ENCODE measurements around the gene CD2.

The CD2 gene
- 485 to 757 reads per million in 2 experiments for total RNA-seq

GRCh38 chr1:116754198-116754977, at the start of gene CD2:
Gene CD2, plus strand, starts transcription at chr1:116754430. Its CDS starts 63 bp downstream, at chr1:116754493.
- DNase-seq (ENCODE audit: low read depth): peak; percentile 44

- DNase-seq (ENCODE audit: low read depth): no peak
Observed at GRCh38 chr1:116706123-116706522, 48.1 kb upstream of the CD2 start.

GRCh38 chr1:116706841-116707240, 47.4 kb upstream of the CD2 start:
- DNase-seq (ENCODE audit: low read depth): no peak

- no peak for DNase-seq (ENCODE audit: low read depth)
Observed at GRCh38 chr1:116708255-116708900, 45.9 kb upstream of the CD2 start.

- DNase-seq (ENCODE audit: low read depth): no peak
Observed at GRCh38 chr1:116709666-116710167, 44.5 kb upstream of the CD2 start.

GRCh38 chr1:116710420-116711262, 43.6 kb upstream of the CD2 start:
- no peak for DNase-seq (ENCODE audit: low read depth)

GRCh38 chr1:116711263-116711840, 42.9 kb upstream of the CD2 start:
- DNase-seq (ENCODE audit: low read depth): no peak

- DNase-seq (ENCODE audit: low read depth): no peak
Observed at GRCh38 chr1:116712510-116712909, 41.7 kb upstream of the CD2 start.

GRCh38 chr1:116713474-116713873, 40.8 kb upstream of the CD2 start:
- DNase-seq (ENCODE audit: low read depth): no peak

GRCh38 chr1:116716391-116716790, 37.8 kb upstream of the CD2 start:
- DNase-seq (ENCODE audit: low read depth): no peak

- no peak for DNase-seq (ENCODE audit: low read depth)
Observed at GRCh38 chr1:116717318-116717717, 36.9 kb upstream of the CD2 start.

- no peak for DNase-seq (ENCODE audit: low read depth)
Observed at GRCh38 chr1:116720364-116721038, 33.7 kb upstream of the CD2 start.

GRCh38 chr1:116721039-116721405, 33.2 kb upstream of the CD2 start:
- DNase-seq (ENCODE audit: low read depth): no peak

GRCh38 chr1:116721451-116722007, 32.7 kb upstream of the CD2 start:
- DNase-seq (ENCODE audit: low read depth): no peak

GRCh38 chr1:116722016-116722838, 32.0 kb upstream of the CD2 start:
- DNase-seq (ENCODE audit: low read depth): no peak

- peak; percentile 67 for DNase-seq (ENCODE audit: low read depth)
Observed at GRCh38 chr1:116724765-116725375, 29.4 kb upstream of the CD2 start.

- no peak for DNase-seq (ENCODE audit: low read depth)
Observed at GRCh38 chr1:116725798-116726197, 28.4 kb upstream of the CD2 start.

GRCh38 chr1:116726872-116727820, 27.1 kb upstream of the CD2 start:
- DNase-seq (ENCODE audit: low read depth): no peak

- no peak for DNase-seq (ENCODE audit: low read depth)
Observed at GRCh38 chr1:116731439-116731838, 22.8 kb upstream of the CD2 start.

Data from T follicular helper cell (primary cell).